OCI-LY3 (cell line): ENCODE results near the gene DHX35.

Experiments used
- H2AFZ ChIP-seq: fragments of 200-600, 300-600 bp; shearing (Covaris generic); 2 replicates; pipeline ENCODE4 v1.6.0; 2014; ENCODE audit warnings: antibody characterized with exemption, low read depth, low read length
- H3K27ac ChIP-seq: fragments of 200-600, 300-600 bp; sonication (generic); 2 replicates; pipeline ENCODE4 v1.5.1; 2014; ENCODE audit warnings: mild to moderate bottlenecking, low read length, moderate library complexity, mixed read lengths
- H3K27me3 ChIP-seq: fragments of 200-600, 300-600 bp; sonication (generic); 2 replicates; pipeline ENCODE4 v1.6.1; 2014; ENCODE audit warnings: low read depth, low read length, mixed read lengths
- H3K36me3 ChIP-seq: fragments of 200-600, 300-600 bp; sonication (generic); replicated peaks from 2 replicates; pipeline ENCODE3; 2014; ENCODE audit warnings: low read depth, low read length, mixed read lengths
- H3K4me1 ChIP-seq: fragments of 300-600, 200-600 bp; sonication (generic); 2 replicates; pipeline ENCODE4 v1.6.1; 2014; ENCODE audit warnings: low read length, mixed read lengths
- H3K4me2 ChIP-seq: fragments of 200-600, 300-600 bp; sonication (generic); 2 replicates; pipeline ENCODE4 v1.6.1; 2014; ENCODE audit warnings: low read length, mixed read lengths
- H3K4me3 ChIP-seq: fragments of 300-600, 200-600 bp; sonication (generic); 2 replicates; pipeline ENCODE4 v1.5.1; 2014; ENCODE audit warnings: antibody characterized with exemption, mild to moderate bottlenecking, low read length, moderate library complexity
- H3K79me2 ChIP-seq: fragments of 300-600, 200-600 bp; shearing (Covaris generic); 2 replicates; pipeline ENCODE4 v1.6.1; 2014; ENCODE audit warnings: mild to moderate bottlenecking, low read length, mixed read lengths
- H3K9ac ChIP-seq: fragments of 300-600, 200-600 bp; shearing (Covaris generic); 2 replicates; pipeline ENCODE4 v1.6.0; 2014; ENCODE audit warnings: mild to moderate bottlenecking, low read length, moderate library complexity
- H3K9me3 ChIP-seq: fragments of 200-600, 300-600 bp; shearing (Covaris generic); 2 replicates; pipeline ENCODE4 v1.6.1; 2014; ENCODE audit warnings: low read length, mixed read lengths; ENCODE audit not compliant: insufficient read depth
- H4K20me1 ChIP-seq: fragments of 200-600, 300-600 bp; sonication (generic); 2 replicates; pipeline ENCODE4 v1.6.1; 2016; ENCODE audit warnings: low read length, mixed read lengths; ENCODE audit not compliant: insufficient read depth
- CTCF ChIP-seq: fragments of 200-600, 300-600 bp; sonication (generic); IDR thresholded peaks from 2 replicates; pipeline ENCODE4 v1.5.1; 2014; ENCODE audit warnings: antibody characterized with exemption, low read length, low read depth
- EZH2phosphoT487 ChIP-seq: fragments of 200-600 bp; shearing (Covaris generic); IDR thresholded peaks from 2 replicates; pipeline ENCODE4 v1.6.1; 2018; ENCODE audit warnings: antibody characterized with exemption, mixed run types, low read depth

Gene DHX35

GRCh38 chr20:39049684-39050554 is 87.8 kb downstream of the DHX35 start:
- H4K20me1 ChIP-seq = no peaks in the 10 kb centered on the region
- TF ChIP-seq EZH2phosphoT487 (no peak), CTCF (peak; percentile 99)
- H3K79me2 ChIP-seq = no peaks in the 10 kb centered on the region
- peak overlapping the region; percentile 98 for H2AFZ ChIP-seq
- H3K27ac ChIP-seq = no peak overlapping the region; the same call in 1 of the 2 replicates
- H3K4me3 ChIP-seq = peak overlapping the region; percentile 85
- H3K9ac ChIP-seq = peak overlapping the region; percentile 78
- H3K4me2 ChIP-seq = peak overlapping the region; percentile 98
- H3K36me3 ChIP-seq = no peaks in the 10 kb centered on the region
- peaks cover 10% of the 10 kb centered on the region for H3K4me1 ChIP-seq
- H3K27me3 ChIP-seq = no peaks in the 10 kb centered on the region
- no peaks in the 10 kb centered on the region for H3K9me3 ChIP-seq

GRCh38 chr20:39050555-39050902 is 88.4 kb downstream of the DHX35 start:
- Histone ChIP-seq H3K27me3 (no peaks in the 10 kb centered on the region), H3K79me2 (no peaks in the 10 kb centered on the region), H3K9me3 (no peaks in the 10 kb centered on the region), H3K4me3 (peak overlapping the region; percentile 85), H3K36me3 (no peaks in the 10 kb centered on the region), H3K27ac (no peak overlapping the region), H3K9ac (peak overlapping the region; percentile 78), H2AFZ (peak overlapping the region; percentile 98), H3K4me2 (peak overlapping the region; percentile 98), H3K4me1 (peaks cover 10% of the 10 kb centered on the region), H4K20me1 (no peaks in the 10 kb centered on the region)
- TF ChIP-seq CTCF (no peak), EZH2phosphoT487 (no peak)

- Histone ChIP-seq H3K4me1 (peaks cover 10% of the 10 kb centered on the region), H2AFZ (no peak overlapping the region), H3K36me3 (no peaks in the 10 kb centered on the region), H3K4me2 (no peak overlapping the region), H3K79me2 (no peaks in the 10 kb centered on the region), H3K27ac (no peak overlapping the region), H4K20me1 (no peaks in the 10 kb centered on the region), H3K9me3 (no peaks in the 10 kb centered on the region), H3K9ac (no peak overlapping the region), H3K4me3 (no peak overlapping the region), H3K27me3 (no peaks in the 10 kb centered on the region)
- TF ChIP-seq CTCF (no peak), EZH2phosphoT487 (no peak)
Measured at GRCh38 chr20:39052676-39053075, 90.5 kb downstream of the DHX35 start.

GRCh38 chr20:39057143-39057542 is 95.0 kb downstream of the DHX35 start:
- Histone ChIP-seq H3K27ac (no peak overlapping the region), H3K4me2 (no peak overlapping the region), H3K9me3 (no peaks in the 10 kb centered on the region), H3K9ac (no peak overlapping the region), H2AFZ (no peak overlapping the region), H3K4me1 (no peaks in the 10 kb centered on the region), H3K79me2 (no peaks in the 10 kb centered on the region), H3K27me3 (no peaks in the 10 kb centered on the region), H3K36me3 (no peaks in the 10 kb centered on the region), H3K4me3 (no peak overlapping the region), H4K20me1 (no peaks in the 10 kb centered on the region)
- TF ChIP-seq EZH2phosphoT487 (no peak), CTCF (no peak)
